Tibial nerve (tissue), 4 donors: ENCODE data around the gene TAS2R60. TPM values are rescaled to one million over a fixed set of nuclear protein-coding genes. Genes with fewer than 3 reads are reported as not detected.
"Not testable (repeated sequence)": the region's sequence is repeated elsewhere in the genome, so short reads cannot be mapped to it uniquely, and the experiment has no call there.

ENCODE experiments used
- DNase-seq, 2 donors: peaks; one replicate each; pipeline ENCODE4 v3.0.0-alpha.2; 2019; ENCODE audit warnings: low spot score in 2 of 2
- H3K27ac ChIP-seq, 4 donors: fragments of 200-600 bp; sonication (generic) in 3 of 4; one replicate each; pipeline ENCODE4 v1.5.1; 2017 to 2019; ENCODE audit warnings: mild to moderate bottlenecking in 1 of 4
- H3K27me3 ChIP-seq, 2 donors: fragments of 200-600 bp; sonication (generic) in 1 of 2; one replicate each; pipeline versions ENCODE4 v1.5.1 to v1.6.0; 2017 to 2019
- H3K36me3 ChIP-seq, 3 donors: fragments of 200-600 bp; sonication (generic); one replicate each; pipeline ENCODE4 v1.5.1; 2018 to 2019
- H3K4me1 ChIP-seq, 4 donors: fragments of 200-600 bp; sonication (generic) in 3 of 4; one replicate each; pipeline ENCODE4 v1.5.1; 2017 to 2019
- H3K4me3 ChIP-seq, 4 donors: fragments of 200-600 bp; sonication (generic) in 3 of 4; one replicate each; pipeline ENCODE4 v1.5.1; 2017 to 2019; ENCODE audit warnings: mild to moderate bottlenecking in 1 of 4, moderate library complexity in 1 of 4
- H3K9me3 ChIP-seq, 4 donors: fragments of 200-600 bp; sonication (generic) in 3 of 4; one replicate each; pipeline ENCODE4 v1.5.1; 2017 to 2019
- CTCF ChIP-seq, 5 experiments: fragments of 200-600 bp in 3 of 5; fragments of 450-650 bp in 2 of 5; sonication (generic) in 3 of 5; IDR thresholded peaks; one replicate each; pipeline ENCODE4 v1.5.1; 2016 to 2019; ENCODE audit warnings: antibody characterized with exemption in 5 of 5, mild to moderate bottlenecking in 3 of 5, moderate library complexity in 2 of 5
- EP300 ChIP-seq, 2 donors: sonication (generic); formaldehyde crosslinking; IDR thresholded peaks; one replicate each; pipeline ENCODE4 v1.6.1; 2017; ENCODE audit warnings: antibody characterized with exemption in 2 of 2, mild to moderate bottlenecking in 1 of 2
- POLR2A ChIP-seq, 2 donors: fragments of 450-650 bp; IDR thresholded peaks; one replicate each; pipeline ENCODE4 v1.6.1; 2017; ENCODE audit warnings: antibody characterized with exemption in 2 of 2, mild to moderate bottlenecking in 2 of 2, moderate library complexity in 2 of 2
- WGBS, 2 donors: methylation state at CpG; one replicate each; pipeline ENCODE4 v1.1.5; 2018; 5-methylcytosine and 5-hydroxymethylcytosine counted together
- total RNA-seq, 4 donors: library from RNA; depleted of rRNA; stranded (reverse); fragments of >200 nt; gene quantifications; one replicate each; pipeline ENCODE4 v1.1.0, GENCODE V29; 2016

Gene TAS2R60
- total RNA-seq, 4 donors from 2014 or later: not detected

GRCh38 chr7:143416565-143417149 lies 26.6 kb upstream of the TAS2R60 start:
- H3K27me3 ChIP-seq: no peaks in the 10 kb centered on the region
- H3K36me3 ChIP-seq: no peaks in the 10 kb centered on the region
- DNase-seq: peak in 1 of 2 donors; percentile 55
- WGBS, 2 donors: 1 to 4% methylated on average over 3 of the region's 3 CpGs
- no peaks in the 10 kb centered on the region for H3K4me1 ChIP-seq
- no peaks in the 10 kb centered on the region for H3K9me3 ChIP-seq
- H3K27ac ChIP-seq: no peak overlapping the region
- no peak overlapping the region for H3K4me3 ChIP-seq
- peak; percentile 66 to 82 (median 74) for TF ChIP-seq CTCF (IDR thresholded peaks at IDR 0.05)
- TF ChIP-seq EP300 (IDR thresholded peaks at IDR 0.05): no peak
- no peak for TF ChIP-seq POLR2A (IDR thresholded peaks at IDR 0.05)

- DNase-seq: no peak
- H3K9me3 ChIP-seq: no peaks in the 10 kb centered on the region
- no peak for TF ChIP-seq EP300 (IDR thresholded peaks at IDR 0.05)
- no peak for TF ChIP-seq POLR2A (IDR thresholded peaks at IDR 0.05)
- TF ChIP-seq CTCF (IDR thresholded peaks at IDR 0.05): no peak
- no peaks in the 10 kb centered on the region for H3K27me3 ChIP-seq
- H3K36me3 ChIP-seq: no peaks in the 10 kb centered on the region
- H3K4me1 ChIP-seq: no peaks in the 10 kb centered on the region
- WGBS, 2 donors: 34 to 36% methylated on average over 1 of the region's 1 CpG
- no peak overlapping the region for H3K4me3 ChIP-seq
- no peak overlapping the region for H3K27ac ChIP-seq
These were observed 25.4 kb upstream of the TAS2R60 start for GRCh38 chr7:143417734-143418383.

GRCh38 chr7:143418681-143419458 lies 24.4 kb upstream of the TAS2R60 start:
- WGBS, 2 donors: 85 to 86% methylated on average over 11 of the region's 11 CpGs
- H3K27ac ChIP-seq: no peak overlapping the region
- no peaks in the 10 kb centered on the region for H3K27me3 ChIP-seq
- DNase-seq: no peak
- H3K9me3 ChIP-seq: no peaks in the 10 kb centered on the region
- no peaks in the 10 kb centered on the region for H3K36me3 ChIP-seq
- H3K4me1 ChIP-seq: no peaks in the 10 kb centered on the region
- H3K4me3 ChIP-seq: no peak overlapping the region
- TF ChIP-seq EP300 (IDR thresholded peaks at IDR 0.05) (no peak), POLR2A (IDR thresholded peaks at IDR 0.05) (no peak), CTCF (IDR thresholded peaks at IDR 0.05) (no peak)

GRCh38 chr7:143419880-143420279 lies 23.4 kb upstream of the TAS2R60 start:
- Histone ChIP-seq H3K9me3 (no peaks in the 10 kb centered on the region), H3K27ac (no peak overlapping the region), H3K27me3 (no peaks in the 10 kb centered on the region), H3K4me1 (no peaks in the 10 kb centered on the region), H3K4me3 (no peak overlapping the region), H3K36me3 (no peaks in the 10 kb centered on the region)
- TF ChIP-seq POLR2A (IDR thresholded peaks at IDR 0.05) (no peak), CTCF (IDR thresholded peaks at IDR 0.05) (no peak), EP300 (IDR thresholded peaks at IDR 0.05) (no peak)
- WGBS, 2 donors: 54 to 62% methylated on average over 4 of the region's 4 CpGs
- no peak for DNase-seq

- H3K27ac ChIP-seq, H3K4me1 ChIP-seq, H3K36me3 ChIP-seq, H3K4me3 ChIP-seq, DNase-seq, H3K27me3 ChIP-seq, H3K9me3 ChIP-seq: not testable (repeated sequence)
- 54% methylated on average over 3 of the region's 3 CpGs for WGBS, 2 donors
These were observed 22.6 kb upstream of the TAS2R60 start for GRCh38 chr7:143420624-143421023.
